IMR-90 (cell line): ENCODE measurements around the gene PSMD6. TPM values are rescaled to one million over a fixed set of nuclear protein-coding genes. Genes with fewer than 3 reads are reported as not detected.

ENCODE experiments used
- ATAC-seq: fragments of 200-7000 bp; cut with Tn5 transposase; 2 replicates; pipeline ENCODE4 v1.9.1; 2020; ENCODE audit warnings: low read depth, mild to moderate bottlenecking, moderate library complexity
- BruUV-seq: library from RNA; stranded (reverse); fragments of 400-500 nt; replicated peaks from 2 replicates; lab custom pipeline; 2021; lab: Mats Ljungman, UMichigan
- CTCF ChIA-PET: fragments of 300-600 bp; formaldehyde crosslinking; extraction: SDS; loops from one replicate; lab custom pipeline; 2021; ENCODE audit warnings: antibody characterized with exemption; lab: Yijun Ruan, JAX
- POLR2A ChIA-PET: fragments of 300-600 bp; sonication (Branson Sonifier 250); formaldehyde crosslinking; loops from one replicate; lab custom pipeline; 2022; ENCODE audit warnings: antibody characterized with exemption; ENCODE audit not compliant: unreplicated experiment; lab: Charles Lee
- DNase-seq: peaks from one replicate; pipeline ENCODE4 v3.0.0; 2013
- H2AFZ ChIP-seq: replicated peaks from 2 replicates; pipeline ENCODE3; 2013; ENCODE audit warnings: low read length, mild to moderate bottlenecking; ENCODE audit not compliant: poor library complexity
- H2AK5ac ChIP-seq: 2 replicates; pipeline ENCODE4 v1.6.1; 2013; ENCODE audit warnings: low read depth, low read length, inconsistent platforms
- H2AK9ac ChIP-seq: replicated peaks from 2 replicates; pipeline ENCODE3; 2013; ENCODE audit warnings: mild to moderate bottlenecking, low read depth, low read length, moderate library complexity; ENCODE audit not compliant: poor library complexity
- H2BK120ac ChIP-seq: 2 replicates; pipeline ENCODE4 v1.6.1; 2013; ENCODE audit warnings: low read depth, low read length, inconsistent platforms
- H2BK15ac ChIP-seq: 3 replicates; pipeline ENCODE4 v1.6.1; 2013; ENCODE audit warnings: low read depth, low read length, inconsistent platforms
- H2BK20ac ChIP-seq: 2 replicates; pipeline ENCODE4 v1.6.1; 2013; ENCODE audit warnings: low read depth, mild to moderate bottlenecking, inconsistent platforms, low read length, moderate library complexity
- H2BK5ac ChIP-seq: 2 replicates; pipeline ENCODE4 v1.6.1; 2013; ENCODE audit warnings: mild to moderate bottlenecking, low read depth, low read length, inconsistent platforms; ENCODE audit not compliant: poor library complexity, severe bottlenecking
- H3K14ac ChIP-seq: replicated peaks from 2 replicates; pipeline ENCODE4 v1.6.1; 2013; ENCODE audit warnings: low read depth, low read length, inconsistent platforms
- H3K18ac ChIP-seq: 2 replicates; pipeline ENCODE4 v1.6.1; 2013; ENCODE audit warnings: low read depth, low read length, control low read depth
- H3K23ac ChIP-seq: 2 replicates; pipeline ENCODE4 v1.6.1; 2013; ENCODE audit warnings: low read depth, low read length, inconsistent platforms
- H3K27ac ChIP-seq: 2 replicates; pipeline ENCODE4 v1.5.1; 2013; ENCODE audit warnings: mild to moderate bottlenecking, control low read depth, low read length; ENCODE audit not compliant: insufficient read depth
- H3K27me3 ChIP-seq: 2 replicates; pipeline ENCODE4 v1.6.1; 2013; ENCODE audit warnings: low read length; ENCODE audit not compliant: control insufficient read depth, insufficient read depth
- H3K36me3 ChIP-seq: 2 replicates; pipeline ENCODE4 v1.6.1; 2013; ENCODE audit warnings: low read length, mixed read lengths; ENCODE audit not compliant: control insufficient read depth, insufficient read depth
- H3K4ac ChIP-seq: 2 replicates; pipeline ENCODE4 v1.6.1; 2013; ENCODE audit warnings: low read depth, low read length, inconsistent platforms
- H3K4me1 ChIP-seq: 2 replicates; pipeline ENCODE4 v1.6.1; 2013; ENCODE audit warnings: low read length, mixed read lengths; ENCODE audit not compliant: control insufficient read depth, insufficient read depth
- H3K4me2 ChIP-seq: 2 replicates; pipeline ENCODE4 v1.6.1; 2013; ENCODE audit warnings: low read depth, mild to moderate bottlenecking, control low read depth, low read length, moderate library complexity
- H3K4me3 ChIP-seq: 2 replicates; pipeline ENCODE4 v1.5.1; 2013; ENCODE audit warnings: low read depth, mild to moderate bottlenecking, control low read depth, low read length, moderate library complexity; ENCODE audit not compliant: insufficient read depth
- H3K56ac ChIP-seq: 2 replicates; pipeline ENCODE4 v1.6.1; 2013; ENCODE audit warnings: low read length, inconsistent platforms; ENCODE audit not compliant: insufficient read depth; ENCODE audit errors: extremely low read depth
- H3K79me1 ChIP-seq, 2 experiments: 2 replicates each; pipeline ENCODE4 v1.6.1; 2013; ENCODE audit warnings: low read length in 2 of 2, inconsistent platforms in 1 of 2, low read depth in 1 of 2
- H3K9ac ChIP-seq: 2 replicates; pipeline ENCODE4 v1.6.1; 2013; ENCODE audit warnings: low read depth, low read length, control low read depth
- H3K9me1 ChIP-seq: 2 replicates; pipeline ENCODE4 v1.6.1; 2013; ENCODE audit warnings: low read length, inconsistent platforms; ENCODE audit not compliant: insufficient read depth
- H3K9me3 ChIP-seq: 2 replicates; pipeline ENCODE4 v1.6.1; 2013; ENCODE audit warnings: low read length; ENCODE audit not compliant: control insufficient read depth, insufficient read depth
- H4K20me1 ChIP-seq: 2 replicates; pipeline ENCODE4 v1.6.1; 2013; ENCODE audit warnings: low read length, inconsistent platforms; ENCODE audit not compliant: insufficient read depth
- H4K5ac ChIP-seq: 2 replicates; pipeline ENCODE4 v1.6.1; 2013; ENCODE audit warnings: mild to moderate bottlenecking, low read depth, low read length, control low read depth
- H4K8ac ChIP-seq, 2 experiments: 2 replicates each; pipeline ENCODE4 v1.6.1; 2013; ENCODE audit warnings: low read depth in 2 of 2, low read length in 2 of 2, control low read depth in 1 of 2, inconsistent platforms in 1 of 2
- H4K91ac ChIP-seq: 2 replicates; pipeline ENCODE4 v1.6.1; 2013; ENCODE audit warnings: low read depth, low read length, inconsistent platforms; ENCODE audit not compliant: insufficient read depth
- RAD21 ChIP-seq: IDR thresholded peaks from 2 replicates; pipeline ENCODE4 v1.6.1; 2012; ENCODE audit warnings: low read length, improper control_type of control experiment
- whole genome bisulfite sequencing, 2 experiments: methylation state at CpG; one replicate each; pipeline versions ENCODE4 v1.1.5 to v1.1.7; 2013; ENCODE audit warnings: missing lambda C conversion rate in 2 of 2; ENCODE audit not compliant: insufficient read length in 1 of 2; ENCODE audit errors: extremely low coverage in 2 of 2; 5-methylcytosine and 5-hydroxymethylcytosine counted together
- dilution Hi-C: fragments of 300-500 bp; cut with HindIII; formaldehyde crosslinking; loops from one replicate; pipeline ENCODE4 v1.14.3; 2018; ENCODE audit warnings: low sequenced_read_pairs; ENCODE audit not compliant: unreplicated experiment
- in situ Hi-C: fragments of 300-500 bp; cut with MboI; formaldehyde crosslinking; loops from 3 replicates; pipeline ENCODE4 v1.14.3; 2019; ENCODE audit warnings: low sequenced_read_pairs, inconsistent platforms, mixed read lengths
- intact Hi-C: fragments of 100-400 bp; cut with micrococcal nuclease; formaldehyde crosslinking; loops from 2 replicates; pipeline ENCODE4 v1.10.0; 2022
- polyA plus RNA-seq, 3 experiments: library from polyadenylated mRNA; depleted of rRNA; stranded (reverse); fragments of >200 nt; gene quantifications; 2 replicates each; pipeline ENCODE4 v1.2.3, GENCODE V29; 2012; ENCODE audit warnings: low replicate concordance in 1 of 3
- total RNA-seq: library from RNA; depleted of rRNA; stranded (reverse); fragments of >200 nt; gene quantifications from 2 replicates; pipeline ENCODE4 v1.2.3, GENCODE V29; 2012
- TF ChIP-seq, protein P1 (sequence below): conservative IDR thresholded peaks from 2 replicates; pipeline ENCODE4 v1.5.1; 2012; ENCODE audit warnings: mild to moderate bottlenecking, low read depth, low read length, improper control_type of control experiment

PSMD6 gene
- total and polyA plus RNA-seq, 2 of the 4 experiments (the other 2 are of a cell fraction): 86.6 to 91.8 TPM

DNA sequence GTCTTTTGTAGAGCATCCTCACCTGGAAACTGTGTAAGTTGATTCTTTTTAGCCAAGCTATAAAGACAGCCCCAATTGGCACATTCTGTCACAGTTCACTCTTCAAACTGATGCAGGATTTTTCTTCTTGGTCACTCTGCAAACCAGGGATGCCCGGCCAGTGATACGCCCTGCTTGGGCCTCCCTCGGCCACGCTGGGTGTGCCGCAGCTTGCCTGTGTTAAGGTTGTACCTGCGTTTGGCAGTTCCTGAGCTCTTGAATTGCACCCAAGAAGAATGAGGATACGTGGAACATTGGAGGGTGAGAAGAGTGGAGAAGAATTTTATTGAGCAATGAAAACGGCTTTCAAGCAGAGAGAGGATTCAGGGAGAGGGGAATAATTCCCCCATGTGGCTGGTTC, 49.9 kb downstream of the PSMD6 start:
- no TSS peak for BruUV-seq
- H3K56ac ChIP-seq: no peak overlapping the region
- no peak overlapping the region for H2AK5ac ChIP-seq
- H3K23ac ChIP-seq: no peak overlapping the region
- peaks cover 7% of the 10 kb centered on the region; the same call in 1 of the 2 replicates for H3K36me3 ChIP-seq
- intact Hi-C loops: no loop called here
- H4K8ac ChIP-seq: no peak overlapping the region
- H4K20me1 ChIP-seq: peaks cover 32% of the 10 kb centered on the region
- H3K27me3 ChIP-seq: no peaks in the 10 kb centered on the region
- CTCF ChIA-PET: no interaction called here
- dilution Hi-C loops: no loop called here
- in situ Hi-C loops: no loop called here
- H2BK15ac ChIP-seq: no peak overlapping the region
- no peak overlapping the region for H2AFZ ChIP-seq
- no peak overlapping the region for H4K5ac ChIP-seq
- DNase-seq (no peak), ATAC-seq (no peak)
- H3K27ac ChIP-seq: no peak overlapping the region
- no peak overlapping the region for H2BK5ac ChIP-seq
- POLR2A ChIA-PET: no interaction called here
- H3K4me1 ChIP-seq: peaks cover 31% of the 10 kb centered on the region
- no peak overlapping the region for H2BK20ac ChIP-seq
- H3K9me3 ChIP-seq: no peaks in the 10 kb centered on the region
- H3K4me2 ChIP-seq: no peak overlapping the region
- no peak overlapping the region for H2AK9ac ChIP-seq
- no peak overlapping the region for H3K9ac ChIP-seq
- H3K14ac ChIP-seq: no peak overlapping the region
- no peak overlapping the region for H4K91ac ChIP-seq
- H3K79me1 ChIP-seq: peaks cover 52 to 83% of the 10 kb centered on the region in 2 experiments
- TF ChIP-seq, protein P1, sequence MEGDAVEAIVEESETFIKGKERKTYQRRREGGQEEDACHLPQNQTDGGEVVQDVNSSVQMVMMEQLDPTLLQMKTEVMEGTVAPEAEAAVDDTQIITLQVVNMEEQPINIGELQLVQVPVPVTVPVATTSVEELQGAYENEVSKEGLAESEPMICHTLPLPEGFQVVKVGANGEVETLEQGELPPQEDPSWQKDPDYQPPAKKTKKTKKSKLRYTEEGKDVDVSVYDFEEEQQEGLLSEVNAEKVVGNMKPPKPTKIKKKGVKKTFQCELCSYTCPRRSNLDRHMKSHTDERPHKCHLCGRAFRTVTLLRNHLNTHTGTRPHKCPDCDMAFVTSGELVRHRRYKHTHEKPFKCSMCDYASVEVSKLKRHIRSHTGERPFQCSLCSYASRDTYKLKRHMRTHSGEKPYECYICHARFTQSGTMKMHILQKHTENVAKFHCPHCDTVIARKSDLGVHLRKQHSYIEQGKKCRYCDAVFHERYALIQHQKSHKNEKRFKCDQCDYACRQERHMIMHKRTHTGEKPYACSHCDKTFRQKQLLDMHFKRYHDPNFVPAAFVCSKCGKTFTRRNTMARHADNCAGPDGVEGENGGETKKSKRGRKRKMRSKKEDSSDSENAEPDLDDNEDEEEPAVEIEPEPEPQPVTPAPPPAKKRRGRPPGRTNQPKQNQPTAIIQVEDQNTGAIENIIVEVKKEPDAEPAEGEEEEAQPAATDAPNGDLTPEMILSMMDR: no peak
- no peak for TF ChIP-seq RAD21
- H3K9me1 ChIP-seq: peaks cover 20% of the 10 kb centered on the region
- H3K18ac ChIP-seq: no peak overlapping the region
- no peak overlapping the region for H3K4me3 ChIP-seq
- no peak overlapping the region for H3K4ac ChIP-seq
- 100% methylated on average over 2 of the region's 8 CpGs; no CpG with 5 or more reads in 1 of the 2 experiments for WGBS, 2 experiments
- H2BK120ac ChIP-seq: no peak overlapping the region
